HG03280 (cell line): Measurements from ENCODE around the gene TGFBI.

ENCODE experiments used
- ATAC-seq: cut with Tn5 transposase; IDR thresholded peaks from one replicate; pipeline ENCODE4 v1.9.1; 2021; ENCODE audit warnings: mild to moderate bottlenecking, moderate library complexity; ENCODE audit not compliant: unreplicated experiment

TGFBI gene

GRCh38 chr5:136001466-136001981 is 27.3 kb upstream of the TGFBI start:
- ATAC-seq: no peak

- no peak for ATAC-seq
Measured at GRCh38 chr5:136004436-136004835, 24.4 kb upstream of the TGFBI start.

- ATAC-seq: no peak
Measured at GRCh38 chr5:136005476-136005875, 23.3 kb upstream of the TGFBI start.

- no peak for ATAC-seq
Measured at GRCh38 chr5:136006164-136006563, 22.6 kb upstream of the TGFBI start.

DNA sequence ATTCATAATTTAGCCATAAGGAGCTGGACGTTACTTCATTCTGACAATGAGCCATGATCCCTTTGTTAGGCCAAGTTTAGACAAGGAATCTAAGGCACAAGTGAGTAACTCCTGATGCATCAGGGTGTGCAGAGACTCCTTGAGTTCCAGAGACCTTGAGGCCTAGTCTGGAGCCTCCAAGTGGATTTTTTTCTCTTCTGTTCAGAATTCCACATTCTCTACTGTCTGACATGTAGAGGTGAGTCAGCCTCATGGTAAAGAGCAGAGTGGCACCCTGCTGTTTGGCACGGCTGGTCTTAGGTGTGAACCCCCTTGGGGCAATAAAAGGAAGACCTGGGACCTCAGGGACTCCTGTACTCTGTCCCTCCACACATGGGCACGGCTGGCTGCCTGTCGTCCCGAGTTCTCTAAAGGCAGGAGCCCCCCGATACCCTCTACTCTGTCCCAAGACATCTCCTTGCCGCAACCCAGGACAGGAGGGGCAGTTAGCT is 22.0 kb upstream of the TGFBI start:
- no peak for ATAC-seq

GRCh38 chr5:136007271-136007670 is 21.5 kb upstream of the TGFBI start:
- ATAC-seq: no peak

DNA sequence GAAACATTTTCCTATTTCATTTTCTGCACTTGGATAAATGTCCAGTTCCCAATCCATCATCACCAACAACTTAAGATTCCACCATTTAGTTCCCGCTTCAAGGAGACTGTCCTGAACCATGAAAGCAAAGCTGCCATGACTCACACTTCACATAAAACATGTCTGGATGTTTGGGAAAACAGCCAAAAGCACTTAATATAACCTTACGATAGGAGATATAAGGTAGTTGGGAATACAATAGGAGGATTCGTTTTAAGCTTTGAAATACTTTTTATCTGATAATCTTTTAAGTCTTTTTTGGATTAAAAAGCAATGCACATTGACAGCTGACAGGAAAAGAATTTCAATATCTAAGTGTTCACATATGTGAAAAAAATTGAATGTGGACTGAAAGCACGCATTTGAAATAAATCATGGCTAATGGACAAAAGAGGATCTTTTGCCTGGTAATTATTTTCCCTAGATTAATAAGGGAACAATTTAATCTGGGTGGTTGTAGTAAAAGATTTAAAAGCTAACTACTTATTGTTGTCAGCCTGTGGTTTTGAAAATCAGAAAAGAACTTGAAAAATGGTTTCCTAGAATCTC is 17.3 kb upstream of the TGFBI start:
- ATAC-seq: no peak

- ATAC-seq: no peak
Measured at GRCh38 chr5:136012041-136012804, 16.6 kb upstream of the TGFBI start.

DNA sequence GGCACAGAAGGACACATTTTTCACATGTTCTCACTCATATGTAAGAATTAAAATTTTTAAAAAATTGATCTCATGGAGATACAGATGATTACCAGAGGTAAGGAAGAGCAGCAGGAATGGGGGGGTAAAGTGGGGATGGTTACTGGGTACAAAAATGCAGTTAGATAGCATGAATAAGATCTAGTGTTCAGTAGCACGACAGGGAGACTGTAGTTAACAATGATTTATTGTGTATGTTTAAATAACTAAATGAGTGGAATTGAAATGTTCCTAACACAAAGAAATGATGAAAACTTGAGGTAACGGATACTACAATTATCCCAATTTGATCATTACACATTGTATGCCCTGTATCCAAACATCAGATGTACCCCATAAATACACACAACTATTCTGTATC is 15.2 kb upstream of the TGFBI start:
- ATAC-seq: no peak

- no peak for ATAC-seq
Measured at GRCh38 chr5:136014049-136015002, 14.5 kb upstream of the TGFBI start.

DNA sequence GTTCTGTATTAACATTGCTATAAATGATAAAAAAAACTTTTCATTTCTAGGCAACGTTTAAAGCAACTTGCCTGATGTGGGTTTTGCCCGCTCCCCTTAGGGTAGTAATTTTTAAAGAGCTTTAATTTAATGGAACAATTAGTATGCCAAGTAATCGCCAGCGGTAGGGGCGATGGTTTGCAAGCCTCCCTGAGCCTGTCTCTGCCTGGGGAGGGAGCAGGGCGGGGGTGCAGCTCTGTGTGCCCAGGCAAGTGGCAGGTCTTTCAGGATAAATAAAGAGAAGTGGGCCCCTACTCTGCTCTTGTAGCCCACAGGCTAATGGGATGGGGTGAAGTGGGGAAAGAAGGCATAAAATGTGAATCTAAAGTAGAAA is 13.8 kb upstream of the TGFBI start:
- ATAC-seq: no peak

GRCh38 chr5:136015966-136016650 is 12.7 kb upstream of the TGFBI start:
- no peak for ATAC-seq

DNA sequence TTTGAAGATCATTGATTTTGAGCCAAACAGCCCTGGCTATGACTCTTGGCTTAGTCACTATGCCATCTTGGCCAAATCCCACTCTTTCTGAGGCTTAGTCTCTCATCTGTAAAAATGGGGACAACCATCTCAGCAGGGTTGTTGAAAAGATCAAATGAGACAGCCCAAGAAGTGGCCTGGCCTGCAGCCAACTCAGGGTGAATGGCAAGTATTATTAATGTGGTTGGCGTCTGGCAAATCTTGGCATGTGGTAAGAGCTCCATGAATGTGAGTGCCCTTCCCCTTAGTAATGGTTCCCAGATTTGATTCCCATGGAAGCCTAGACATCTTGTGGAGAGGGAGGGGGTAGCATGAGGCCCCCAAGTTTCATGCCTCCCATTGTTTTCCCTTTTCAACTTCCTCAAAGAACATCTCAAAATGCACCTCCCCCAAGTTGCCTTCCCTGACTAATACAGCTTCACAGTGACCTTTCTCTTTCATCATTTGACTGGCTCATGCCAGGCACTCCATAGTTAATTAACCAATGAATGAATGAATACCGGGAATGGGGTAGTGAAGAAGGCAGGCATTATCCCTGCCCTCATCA is 11.8 kb upstream of the TGFBI start:
- no peak for ATAC-seq

DNA sequence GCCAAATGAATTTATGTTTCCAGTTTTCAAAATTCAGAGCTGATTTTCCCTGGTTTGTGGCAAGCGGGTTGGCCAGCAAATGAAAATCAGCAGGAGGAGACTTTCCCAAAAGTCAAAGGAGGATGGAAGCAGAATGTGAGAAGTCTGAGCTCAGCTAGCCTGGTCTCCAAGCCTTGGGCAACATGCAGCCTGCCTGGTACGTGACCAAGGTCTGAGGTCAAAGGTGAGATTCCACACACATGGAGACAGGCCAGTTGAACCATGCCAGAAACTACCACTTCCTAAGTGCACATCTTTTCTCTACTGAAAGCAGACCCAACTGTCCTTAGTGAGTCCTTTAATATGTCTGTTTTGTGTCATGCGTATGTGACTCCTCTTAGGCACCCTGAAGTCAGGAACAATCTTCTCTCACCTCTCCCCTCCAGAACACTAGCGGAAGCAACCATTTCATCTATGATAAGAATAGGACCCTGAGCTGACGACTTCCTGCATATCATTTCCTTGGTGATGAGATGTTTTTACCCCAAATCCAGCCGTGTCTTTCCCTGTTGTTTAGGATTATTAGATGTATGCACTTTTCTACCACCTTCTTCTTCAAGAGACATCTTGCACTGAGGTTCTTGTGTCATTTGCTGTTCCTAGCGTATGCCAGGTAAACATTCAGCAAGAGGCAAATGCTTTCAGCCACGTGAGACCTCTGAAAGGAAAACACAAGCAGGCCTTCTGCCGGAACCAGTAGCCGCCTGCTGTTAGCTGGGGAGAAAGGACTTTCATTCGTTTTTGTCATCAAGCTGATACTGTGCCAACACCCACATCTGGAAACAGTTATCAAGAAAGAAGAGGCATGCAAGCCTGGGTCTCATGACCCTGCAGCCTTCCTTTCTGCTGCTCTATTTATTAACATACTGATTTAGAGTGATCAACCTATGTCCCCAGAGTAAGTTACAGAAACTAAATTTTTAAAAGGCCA is 9.7 kb upstream of the TGFBI start:
- ATAC-seq: no peak

DNA sequence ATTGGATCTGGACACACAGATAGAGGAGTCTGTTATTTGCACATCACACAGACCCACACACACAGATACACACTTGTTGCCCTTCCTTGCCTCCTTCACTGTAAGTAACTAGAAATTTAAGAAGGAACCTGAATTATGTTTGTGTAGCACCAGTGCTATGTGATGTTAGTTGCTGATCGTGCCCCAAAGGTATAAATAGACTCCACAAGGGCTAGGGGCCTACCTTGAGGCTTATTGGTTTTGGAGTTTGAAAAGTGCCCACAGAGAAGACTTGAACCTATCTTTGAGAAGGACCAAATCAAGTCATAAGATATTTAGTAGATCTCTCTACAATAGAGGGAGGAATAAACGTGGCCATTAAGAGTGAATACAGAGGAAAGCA is 8.8 kb upstream of the TGFBI start:
- ATAC-seq: no peak

DNA sequence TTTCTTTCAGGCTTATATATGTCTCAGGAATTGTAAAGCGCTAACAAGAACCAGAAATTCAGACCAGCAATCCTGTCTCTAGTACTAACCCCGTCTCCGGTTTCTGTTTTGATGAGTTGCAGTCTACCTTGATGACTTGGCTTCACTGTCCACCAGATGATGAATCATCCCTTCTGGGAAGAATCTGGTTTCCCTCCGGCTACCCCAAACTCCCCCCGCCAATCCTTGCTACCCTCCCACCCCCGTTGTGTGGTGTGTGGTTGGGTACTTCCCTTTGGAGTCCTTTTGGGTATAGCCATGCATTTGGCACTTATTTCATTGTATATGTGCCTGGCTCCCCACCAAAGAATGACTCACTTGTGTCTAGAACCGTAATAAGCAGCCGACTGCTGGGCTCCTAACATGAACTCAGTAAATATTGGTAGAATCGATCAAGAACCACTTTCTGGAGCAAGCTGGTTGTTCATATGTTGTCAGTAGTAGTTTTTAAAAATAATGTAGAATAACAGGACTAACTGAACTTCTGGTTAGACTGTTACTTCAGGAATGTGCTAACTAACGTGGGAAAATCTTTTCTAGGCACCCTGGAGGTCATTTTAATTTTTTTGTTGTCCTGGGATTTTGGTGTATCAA is 8.3 kb upstream of the TGFBI start:
- ATAC-seq: no peak

DNA sequence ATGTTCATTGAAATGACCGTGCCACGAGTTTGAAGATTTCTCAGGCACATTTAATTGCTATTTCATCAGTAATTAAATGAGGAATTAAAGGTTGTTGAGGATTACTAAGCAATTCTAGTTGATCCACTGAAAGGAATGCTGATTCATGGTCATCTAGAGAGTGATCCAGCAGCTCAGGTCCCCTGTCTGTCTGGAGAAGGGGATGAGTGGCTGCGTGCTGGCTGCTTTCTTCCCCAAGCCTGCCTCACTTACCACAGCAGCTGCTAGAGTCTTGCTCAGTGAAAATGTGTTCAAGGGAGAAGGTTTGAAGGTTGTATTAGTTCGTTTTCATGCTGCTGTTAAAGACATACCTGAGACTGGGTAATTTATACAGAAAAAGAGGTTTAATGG is 7.8 kb upstream of the TGFBI start:
- ATAC-seq: no peak

GRCh38 chr5:136022965-136023364 is 5.8 kb upstream of the TGFBI start:
- ATAC-seq: no peak
